ENCODE data around the gene MRAP2.
"Not testable (repeated sequence)": the region's sequence is repeated elsewhere in the genome, so short reads cannot be mapped to it uniquely, and the experiment has no call there.

Gene MRAP2

GRCh38 chr6:84032000-84032399 lies 1.6 kb upstream of the MRAP2 start:
- not testable (repeated sequence) for DNase-seq

GRCh38 chr6:84035484-84035883 lies 1.9 kb downstream of the MRAP2 start:
- no peak for DNase-seq

DNA sequence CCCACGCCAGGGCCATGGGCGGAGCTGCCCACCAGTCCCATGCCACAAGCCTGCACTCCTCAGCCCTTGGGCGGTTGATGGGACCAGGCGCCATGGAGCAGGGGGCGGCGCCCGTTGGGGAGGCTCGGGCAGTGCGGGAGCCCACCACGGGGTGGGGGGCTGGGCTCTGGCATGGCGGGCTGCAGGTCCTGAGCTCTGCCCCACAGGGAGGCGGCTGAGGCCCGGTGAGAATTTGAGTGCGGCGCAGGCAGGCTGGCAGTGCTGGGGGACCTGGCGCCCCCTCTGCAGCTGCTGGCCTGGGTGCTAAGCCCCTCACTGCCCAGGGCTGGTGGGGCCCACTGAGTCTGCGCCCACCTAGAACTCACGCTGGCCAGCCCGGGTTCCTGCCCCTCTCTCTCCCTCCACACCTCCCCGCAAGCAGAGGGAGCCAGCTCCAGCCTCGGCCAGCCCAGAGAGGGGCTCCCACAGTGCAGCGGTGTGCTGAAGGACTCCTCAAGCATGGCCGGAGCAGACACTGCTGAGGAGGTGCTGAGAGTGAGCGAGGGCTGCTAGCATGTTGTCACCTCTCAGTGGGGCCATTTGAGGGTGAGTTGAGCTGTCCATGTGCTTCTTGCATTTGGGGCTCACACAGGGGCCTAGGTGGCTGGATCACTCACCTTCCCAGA lies 4.0 kb downstream of the MRAP2 start:
- no peak for DNase-seq

DNA sequence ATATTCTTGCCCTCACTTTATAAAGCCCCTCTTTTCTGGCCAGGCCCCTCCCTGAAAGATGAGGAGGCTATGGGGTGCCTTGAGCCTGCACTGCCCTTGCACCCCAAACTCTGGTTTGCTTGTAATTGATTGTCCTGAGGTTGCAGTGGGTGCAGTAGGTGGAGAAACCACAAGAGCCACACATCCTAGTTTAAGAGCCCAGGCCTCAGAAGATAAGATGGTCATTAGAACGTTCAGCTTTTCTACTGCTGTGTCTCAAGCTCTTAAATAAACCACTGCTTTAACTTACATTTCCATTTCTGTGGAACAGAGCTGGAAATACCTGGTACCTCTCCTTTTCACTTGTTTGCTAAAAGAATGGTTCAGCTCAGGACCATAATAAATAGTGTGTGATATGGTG lies 9.0 kb downstream of the MRAP2 start:
- DNase-seq = no peak

DNA sequence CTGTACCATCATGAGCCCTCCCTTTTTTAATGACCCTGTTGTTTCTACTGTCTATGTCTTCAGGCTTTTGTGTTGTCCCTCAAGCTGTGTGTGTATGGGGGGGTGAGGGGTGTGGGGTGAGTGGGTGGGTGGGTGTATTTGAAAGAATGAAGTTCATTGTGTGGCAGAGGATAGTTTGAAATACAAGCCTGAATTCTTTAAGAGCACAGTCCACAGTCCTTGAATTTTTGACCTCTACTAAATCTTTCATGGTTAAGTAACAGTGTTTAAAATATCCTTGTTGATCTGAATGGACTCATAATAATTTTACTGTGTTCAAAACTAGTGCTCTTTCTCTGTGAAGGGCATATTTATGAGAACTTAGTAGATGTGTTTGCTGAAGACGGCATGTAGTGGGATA lies 10.0 kb downstream of the MRAP2 start:
- no peak for DNase-seq

- no peak for DNase-seq
Measured at GRCh38 chr6:84046755-84047154, 13.2 kb downstream of the MRAP2 start.

- DNase-seq = no peak
Measured at GRCh38 chr6:84048588-84048987, 15.0 kb downstream of the MRAP2 start.

GRCh38 chr6:84050408-84050807 lies 16.8 kb downstream of the MRAP2 start:
- peak; percentile 34 for DNase-seq

GRCh38 chr6:84052204-84052882 lies 18.8 kb downstream of the MRAP2 start:
- DNase-seq = no peak

DNA sequence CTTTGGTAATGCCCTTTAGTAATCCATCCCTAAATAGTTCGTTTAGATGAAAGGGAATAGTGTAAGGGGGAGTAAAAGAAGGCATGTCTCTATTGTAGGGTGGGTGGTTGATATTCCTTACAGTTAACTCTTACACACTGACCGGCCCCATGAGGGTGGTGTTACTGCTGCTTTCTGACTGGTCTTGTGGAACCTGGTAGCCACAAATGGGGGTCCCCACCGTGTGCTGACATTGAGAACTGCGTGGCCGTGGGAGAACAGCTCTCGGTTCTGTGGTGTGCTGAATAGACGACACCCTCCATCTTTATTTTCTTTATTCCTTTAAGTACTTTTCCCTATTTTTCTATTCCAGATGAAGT lies 19.3 kb downstream of the MRAP2 start:
- no peak for DNase-seq

DNA sequence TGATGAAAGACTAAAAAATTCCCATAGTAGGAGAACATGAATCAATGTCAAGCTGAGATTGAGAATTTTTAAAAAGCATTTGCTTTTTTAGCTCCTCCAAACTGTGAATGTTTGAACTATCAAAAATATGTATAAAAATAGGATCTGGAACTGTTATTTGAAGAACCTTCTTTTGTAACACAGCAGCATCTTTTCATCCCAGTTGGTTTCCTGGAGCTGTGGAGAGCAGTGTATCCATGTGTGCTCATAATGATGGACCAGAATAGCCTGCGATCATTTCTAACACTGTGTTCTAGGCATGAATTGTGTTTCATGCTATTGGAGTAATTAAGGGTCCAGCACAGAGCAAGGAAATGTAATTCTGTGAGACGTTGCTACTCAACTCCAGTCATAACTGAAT lies 22.1 kb downstream of the MRAP2 start:
- DNase-seq = no peak

DNA sequence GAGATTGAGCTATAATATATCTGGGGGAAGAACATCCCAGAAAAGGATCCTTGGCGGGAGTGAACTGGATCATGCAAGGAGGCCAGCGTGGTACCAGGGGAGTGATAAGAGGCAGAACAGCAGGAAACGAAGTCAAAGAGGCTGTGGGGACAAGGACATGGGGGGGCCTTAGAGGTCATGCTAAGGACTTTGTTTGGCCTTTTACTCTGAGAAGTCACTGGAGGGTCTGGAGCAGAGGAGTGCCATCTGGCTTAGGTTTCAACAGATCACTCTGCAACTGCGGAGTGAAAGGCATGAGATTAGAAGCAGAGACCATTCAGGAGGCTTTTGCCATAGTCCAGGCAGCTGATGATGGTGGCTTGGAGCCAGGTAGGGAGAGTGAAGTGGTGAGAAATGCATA lies 24.3 kb downstream of the MRAP2 start:
- DNase-seq = no peak

- no peak for DNase-seq
Measured at GRCh38 chr6:84059082-84059481, 25.5 kb downstream of the MRAP2 start.

GRCh38 chr6:84061174-84061573 lies 27.6 kb downstream of the MRAP2 start:
- no peak for DNase-seq

DNA sequence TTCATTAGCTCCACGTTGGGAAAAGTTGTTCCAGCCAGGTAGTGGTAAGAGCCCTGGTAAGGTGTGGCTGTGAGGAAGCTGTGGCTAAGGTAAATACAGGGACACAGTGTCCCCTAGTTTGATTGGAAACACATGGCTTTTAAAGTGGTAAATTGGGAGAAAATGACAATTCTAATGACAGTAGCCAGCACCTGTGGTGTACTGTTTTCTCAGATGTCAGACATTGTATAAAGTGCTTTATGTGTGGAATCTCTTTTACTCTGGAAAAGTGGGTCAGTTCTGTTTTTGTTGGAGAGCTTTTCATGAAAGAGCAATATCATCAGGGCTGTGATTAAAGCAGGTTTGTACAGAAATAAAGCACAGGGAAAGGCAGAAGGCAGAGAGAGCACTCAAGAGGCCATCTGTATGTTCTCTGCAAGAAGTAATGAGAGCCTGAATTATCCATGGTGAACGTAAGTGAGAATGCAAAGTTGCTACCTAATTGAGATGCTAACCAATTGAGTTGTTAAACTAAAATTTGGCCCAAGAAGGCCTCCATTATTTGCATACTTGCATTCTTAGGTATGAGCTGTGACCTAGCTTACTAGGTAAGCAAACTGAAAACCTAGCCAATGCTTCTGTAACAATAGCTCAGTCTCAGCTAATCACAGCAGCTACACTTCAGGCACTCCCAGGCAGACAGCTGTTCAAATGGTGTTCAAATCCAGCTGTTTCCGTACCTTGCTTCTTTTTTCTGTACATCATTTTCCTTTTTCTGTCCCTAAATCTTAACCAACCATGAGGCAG lies 28.2 kb downstream of the MRAP2 start:
- no peak for DNase-seq

DNA sequence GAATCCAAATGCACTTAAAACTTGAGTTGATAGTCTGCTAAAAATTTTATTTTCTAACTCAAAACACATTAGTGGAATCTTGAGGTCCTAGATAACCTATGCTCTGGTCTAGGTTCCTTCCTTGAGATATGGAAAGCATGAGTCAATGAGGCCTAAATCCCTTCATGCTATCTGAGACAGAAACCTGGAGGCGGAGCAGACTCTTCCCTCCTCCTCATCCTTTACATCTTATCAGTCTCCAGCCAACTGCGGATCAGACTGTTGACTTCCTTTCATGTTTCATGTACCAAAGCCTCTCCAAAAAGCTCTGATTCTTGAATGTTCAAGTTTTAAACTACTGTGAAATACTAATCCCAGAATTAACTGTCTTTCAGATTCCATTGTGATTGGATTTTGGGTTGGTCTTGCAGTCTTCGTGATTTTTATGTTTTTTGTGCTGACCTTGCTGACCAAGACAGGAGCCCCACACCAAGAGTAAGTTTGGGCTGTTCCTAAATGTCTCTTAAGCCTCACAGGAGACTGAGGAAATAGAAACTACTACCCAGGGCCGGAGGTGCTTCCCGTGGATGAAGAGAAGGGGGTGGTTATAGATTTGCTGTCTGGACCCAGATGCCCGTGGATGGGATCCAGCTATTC lies 29.1 kb downstream of the MRAP2 start:
- no peak for DNase-seq

DNA sequence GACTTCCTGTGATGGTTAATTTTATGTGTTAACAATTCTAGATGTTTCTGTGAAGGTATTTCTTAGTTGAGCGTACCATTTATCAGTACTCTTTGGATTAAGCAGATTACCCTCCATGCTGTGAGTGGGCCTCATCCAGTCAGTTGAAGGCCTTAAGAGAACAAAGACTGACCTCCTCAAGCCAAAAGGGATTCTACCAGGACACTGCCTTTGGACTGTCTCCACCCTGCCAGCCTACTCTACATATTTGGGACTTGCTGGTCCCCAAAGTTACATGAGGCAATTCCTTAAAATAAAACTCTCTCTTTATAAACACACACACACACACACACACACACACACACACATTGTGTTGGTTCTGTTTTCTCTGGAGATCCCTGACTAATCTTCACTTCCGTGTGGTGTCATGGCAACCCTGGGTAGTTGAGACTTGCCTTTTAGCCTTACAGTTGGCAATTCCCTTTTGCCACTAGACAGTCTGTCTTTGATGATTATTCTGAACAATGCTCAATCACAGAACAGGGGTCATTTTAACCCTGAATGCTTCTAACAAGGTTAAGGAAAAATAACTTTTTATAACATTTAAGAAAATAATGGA lies 32.2 kb downstream of the MRAP2 start:
- DNase-seq = peak; percentile 91

DNA sequence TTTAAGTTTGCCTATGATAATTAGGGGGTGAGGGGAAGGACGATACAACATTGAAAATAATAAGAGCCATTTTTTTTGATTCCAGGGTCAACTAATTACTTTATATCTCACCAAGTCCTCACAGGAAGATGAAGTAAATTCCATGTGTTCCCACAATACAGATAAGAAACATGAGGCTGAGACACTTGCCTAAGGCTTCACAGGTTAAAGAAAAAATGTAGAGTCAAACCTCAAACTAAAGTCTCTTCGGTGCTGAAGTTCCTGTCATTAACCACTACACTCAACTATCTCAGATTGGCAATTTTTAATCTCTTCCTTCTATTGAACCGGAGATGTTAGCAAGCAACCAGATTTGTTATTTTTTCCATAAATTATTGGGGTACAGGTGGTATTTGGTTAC lies 33.0 kb downstream of the MRAP2 start:
- no peak for DNase-seq

GRCh38 chr6:84068873-84069272 lies 35.3 kb downstream of the MRAP2 start:
- DNase-seq = not testable (repeated sequence)

GRCh38 chr6:84072442-84072997 lies 38.9 kb downstream of the MRAP2 start:
- no peak for DNase-seq

DNA sequence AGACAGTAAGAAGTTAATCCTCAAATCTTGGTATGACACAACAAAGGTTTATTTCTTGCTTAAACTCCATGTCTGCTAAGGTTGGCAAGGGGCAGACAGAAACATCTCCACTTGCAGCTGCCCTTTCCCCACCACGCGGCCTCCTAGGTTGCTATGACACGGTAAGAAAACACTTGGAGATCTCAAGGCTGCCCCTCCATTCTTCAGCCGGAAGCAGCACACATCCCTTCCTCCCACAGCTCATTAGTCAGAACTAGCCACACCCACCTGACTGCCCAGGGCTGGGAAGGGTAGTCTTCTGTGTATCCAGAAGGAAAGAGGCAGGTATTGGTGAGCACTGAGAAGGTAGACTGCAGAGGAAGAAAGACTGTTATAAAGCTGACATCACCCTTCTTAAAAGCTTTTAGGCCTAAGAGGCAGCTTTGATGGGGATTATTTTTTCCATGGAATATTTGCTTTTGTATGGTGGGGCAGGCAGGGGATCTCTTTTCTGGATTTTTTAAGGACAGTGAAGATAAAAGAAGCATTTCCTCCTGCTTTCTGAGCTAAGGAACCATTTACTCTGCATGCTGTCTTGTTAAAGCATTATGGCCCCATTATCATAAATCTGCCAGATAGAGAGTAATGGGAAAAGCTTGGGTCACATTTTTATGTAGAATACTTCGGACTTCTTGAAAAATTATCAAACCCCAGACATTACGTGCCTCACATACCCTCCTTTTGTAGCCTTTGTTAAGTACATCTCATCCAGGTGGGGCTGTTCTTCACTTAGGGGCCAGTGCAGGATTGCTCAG lies 41.6 kb downstream of the MRAP2 start:
- DNase-seq = peak; percentile 32

- DNase-seq = no peak
Measured at GRCh38 chr6:84077645-84078044, 44.1 kb downstream of the MRAP2 start.

Measured in MV-4-11 (cell line).